ENCODE data around the gene HLA-DOB. TPM values are rescaled to one million over a fixed set of nuclear protein-coding genes. Genes with fewer than 3 reads are reported as not detected.

HLA-DOB gene
- total RNA-seq, 4 donors from 2014 or later, result 0.28 to 0.82 TPM; not detected in 2

GRCh38 chr6:32825966-32826365 lies 9.2 kb upstream of the HLA-DOB start:
- no peak for DNase-seq

GRCh38 chr6:32819729-32820128 lies 2.9 kb upstream of the HLA-DOB start:
- DNase-seq, result no peak
- no peaks in the 10 kb centered on the region for H3K9me3 ChIP-seq
- H3K4me1 ChIP-seq, result no peaks in the 10 kb centered on the region
- H3K27ac ChIP-seq, result no peak overlapping the region
- no peaks in the 10 kb centered on the region for H3K36me3 ChIP-seq
- H3K27me3 ChIP-seq, result no peaks in the 10 kb centered on the region
- no peak for TF ChIP-seq POLR2A (IDR thresholded peaks at IDR 0.05)
- TF ChIP-seq CTCF (IDR thresholded peaks at IDR 0.05), result no peak
- intact Hi-C loops (cut with DNase I; ENCODE audit: low total_unique reads), result no loop called here
- no peak overlapping the region for H3K4me3 ChIP-seq

More at GRCh38 chr6:32825966-32826365, 9.2 kb upstream of the HLA-DOB start:
- H3K27ac ChIP-seq, result no peak overlapping the region
- no peaks in the 10 kb centered on the region for H3K4me1 ChIP-seq
- TF ChIP-seq CTCF (IDR thresholded peaks at IDR 0.05) (peak; percentile 26 to 59 (median 36)), POLR2A (IDR thresholded peaks at IDR 0.05) (no peak)
- intact Hi-C loops (cut with DNase I; ENCODE audit: low total_unique reads), result no loop called here
- H3K27me3 ChIP-seq, result no peaks in the 10 kb centered on the region
- no peaks in the 10 kb centered on the region for H3K9me3 ChIP-seq
- no peaks in the 10 kb centered on the region for H3K36me3 ChIP-seq
- H3K4me3 ChIP-seq, result no peak overlapping the region

- no peaks in the 10 kb centered on the region for H3K4me1 ChIP-seq
- H3K27me3 ChIP-seq, result no peaks in the 10 kb centered on the region
- intact Hi-C loops (cut with DNase I; ENCODE audit: low total_unique reads), result no loop called here
- no peak for DNase-seq
- H3K4me3 ChIP-seq, result no peak overlapping the region
- H3K27ac ChIP-seq, result no peak overlapping the region
- TF ChIP-seq POLR2A (IDR thresholded peaks at IDR 0.05), result no peak
- no peak for TF ChIP-seq CTCF (IDR thresholded peaks at IDR 0.05)
- H3K36me3 ChIP-seq, result no peaks in the 10 kb centered on the region
- H3K9me3 ChIP-seq, result no peaks in the 10 kb centered on the region
Measured at GRCh38 chr6:32818867-32819266, 2.1 kb upstream of the HLA-DOB start.

- H3K4me1 ChIP-seq, result no peaks in the 10 kb centered on the region
- H3K36me3 ChIP-seq, result no peaks in the 10 kb centered on the region
- H3K27ac ChIP-seq, result no peak overlapping the region
- TF ChIP-seq POLR2A (IDR thresholded peaks at IDR 0.05) (no peak), CTCF (IDR thresholded peaks at IDR 0.05) (no peak)
- H3K4me3 ChIP-seq, result no peak overlapping the region
- H3K27me3 ChIP-seq, result no peaks in the 10 kb centered on the region
- H3K9me3 ChIP-seq, result no peaks in the 10 kb centered on the region
- DNase-seq, result no peak
- intact Hi-C loops (cut with DNase I; ENCODE audit: low total_unique reads), result no loop called here
Measured at GRCh38 chr6:32815996-32816395, 806 bp downstream of the HLA-DOB start.

- Histone ChIP-seq H3K4me1 (no peaks in the 10 kb centered on the region), H3K27ac (no peak overlapping the region), H3K36me3 (no peaks in the 10 kb centered on the region), H3K27me3 (no peaks in the 10 kb centered on the region), H3K4me3 (no peak overlapping the region), H3K9me3 (no peaks in the 10 kb centered on the region)
- intact Hi-C loops (cut with DNase I; ENCODE audit: low total_unique reads), result no loop called here
- DNase-seq, result no peak
- TF ChIP-seq POLR2A (IDR thresholded peaks at IDR 0.05) (no peak), CTCF (IDR thresholded peaks at IDR 0.05) (no peak)
Measured at GRCh38 chr6:32815115-32815514, 1.7 kb downstream of the HLA-DOB start.

Measured in uterus (tissue), 4 donors.